DND-41 (cell line): ENCODE data around the gene ZNF593.

ENCODE experiments used
- ATAC-seq: fragments of 200-7000 bp; cut with Tn5 transposase; 3 replicates; pipeline ENCODE4 v1.9.1; 2021; ENCODE audit warnings: low read depth; ENCODE audit not compliant: insufficient read depth
- DNase-seq: peaks from one replicate; pipeline ENCODE4 v3.0.0-alpha.2; 2020
- H2AFZ ChIP-seq: 2 replicates; pipeline ENCODE4 v1.6.0; 2012; ENCODE audit warnings: low read depth, low read length
- H3K27ac ChIP-seq: 2 replicates; pipeline ENCODE4 v1.5.1; 2012; ENCODE audit warnings: low read length, inconsistent platforms
- H3K27me3 ChIP-seq: fragments of 200-600 bp; sonication (generic); 2 replicates; pipeline ENCODE4 v1.6.0; 2012; ENCODE audit warnings: low read length, mild to moderate bottlenecking, inconsistent platforms; ENCODE audit not compliant: insufficient read depth, poor library complexity
- H3K36me3 ChIP-seq: 2 replicates; pipeline ENCODE4 v1.5.1; 2012; ENCODE audit warnings: low read length, inconsistent platforms; ENCODE audit not compliant: insufficient read depth
- H3K4me1 ChIP-seq: 2 replicates; pipeline ENCODE4 v1.5.1; 2012; ENCODE audit warnings: mild to moderate bottlenecking, low read length; ENCODE audit not compliant: insufficient read depth
- H3K4me2 ChIP-seq: 2 replicates; pipeline ENCODE4 v1.6.0; 2012; ENCODE audit warnings: mild to moderate bottlenecking, moderate library complexity, low read length, inconsistent platforms; ENCODE audit not compliant: insufficient read depth
- H3K4me3 ChIP-seq, 2 experiments: fragments of 200-600 bp in 1 of 2; shearing (Covaris generic) in 1 of 2; 2 replicates each; pipeline ENCODE4 v1.5.1; 2012 to 2016; ENCODE audit warnings: inconsistent platforms in 2 of 2, low read length in 2 of 2, mild to moderate bottlenecking in 2 of 2, low read depth in 1 of 2, moderate library complexity in 1 of 2
- H3K79me2 ChIP-seq: 2 replicates; pipeline ENCODE4 v1.6.0; 2012; ENCODE audit warnings: low read length, inconsistent platforms; ENCODE audit not compliant: insufficient read depth
- H3K9ac ChIP-seq: 2 replicates; pipeline ENCODE4 v1.6.0; 2012; ENCODE audit warnings: low read depth, mild to moderate bottlenecking, inconsistent platforms, low read length, moderate library complexity
- H3K9me3 ChIP-seq: 2 replicates; pipeline ENCODE4 v1.5.1; 2012; ENCODE audit warnings: low read length, moderate library complexity, mild to moderate bottlenecking, inconsistent platforms; ENCODE audit not compliant: insufficient read depth, severe bottlenecking
- H4K20me1 ChIP-seq: 2 replicates; pipeline ENCODE4 v1.6.0; 2012; ENCODE audit warnings: low read length; ENCODE audit not compliant: insufficient read depth
- EZH2 ChIP-seq: IDR thresholded peaks from 3 replicates; pipeline ENCODE4 v1.6.1; 2012; ENCODE audit warnings: borderline replicate concordance, low read depth, mild to moderate bottlenecking, moderate library complexity, low read length, inconsistent platforms; ENCODE audit not compliant: severe bottlenecking
- TF ChIP-seq, protein P1 (sequence below): IDR thresholded peaks from 2 replicates; pipeline ENCODE4 v1.5.1; 2012; ENCODE audit warnings: borderline replicate concordance, low read length, moderate library complexity, mild to moderate bottlenecking; ENCODE audit not compliant: poor library complexity, severe bottlenecking; ENCODE audit errors: extremely low read depth

Gene ZNF593

DNA sequence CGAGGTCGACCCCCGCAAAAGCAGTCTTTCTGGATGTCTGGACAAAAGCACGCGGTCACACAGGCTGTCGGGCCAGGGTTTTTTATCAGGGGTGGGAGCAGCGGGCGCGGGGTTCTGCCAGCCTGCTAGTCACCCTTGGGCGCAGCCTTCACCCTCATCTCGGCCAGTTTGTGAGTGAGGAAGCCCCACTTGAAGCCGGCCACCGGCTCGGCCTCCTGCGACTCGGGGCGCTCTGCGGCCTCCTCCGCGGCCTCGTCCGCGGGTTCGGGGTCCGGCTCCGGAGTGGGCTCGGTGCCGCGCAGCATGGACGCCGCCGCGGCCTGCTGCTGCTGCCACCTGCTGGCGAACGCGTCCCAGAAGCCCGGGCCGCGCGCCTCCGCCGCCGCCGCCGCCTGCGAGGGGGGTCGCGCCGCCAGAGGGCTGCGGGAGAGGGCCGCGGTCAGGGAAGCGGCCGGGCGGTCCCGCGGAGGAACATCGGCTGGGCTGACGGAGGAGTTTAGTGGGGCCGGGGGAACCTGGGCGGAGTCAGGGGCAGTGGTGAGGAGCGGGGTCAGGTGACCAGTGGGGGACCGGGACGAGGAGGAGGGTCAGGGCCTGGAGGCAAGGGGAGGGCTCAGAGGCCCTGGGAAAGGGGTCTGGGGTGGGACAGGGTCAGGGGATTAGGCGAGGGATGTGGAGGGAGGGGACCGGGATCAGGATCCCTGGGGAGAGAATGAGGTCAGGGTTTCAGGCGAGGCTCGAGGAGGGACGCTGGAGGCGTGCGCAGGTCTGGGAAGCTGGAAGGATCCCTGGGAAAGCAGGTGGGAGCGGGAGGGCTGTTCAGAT lies 5.5 kb upstream of the ZNF593 start:
- Histone ChIP-seq H3K4me2 (peak overlapping the region; percentile 62), H3K4me1 (peaks cover 7% of the 10 kb centered on the region), H3K27ac (no peak overlapping the region), H3K36me3 (no peaks in the 10 kb centered on the region), H3K27me3 (peaks cover 37% of the 10 kb centered on the region), H2AFZ (peak overlapping the region; percentile 53), H3K79me2 (no peaks in the 10 kb centered on the region), H4K20me1 (no peaks in the 10 kb centered on the region), H3K9ac (peak overlapping the region; percentile 26; the same call in 1 of the 2 replicates), H3K9me3 (no peaks in the 10 kb centered on the region), H3K4me3 (peak overlapping the region in 1 of 2 experiments; percentile 39; a peak in 2 of 4 replicates)
- DNase-seq, result peak; percentile 45
- TF ChIP-seq, protein P1, sequence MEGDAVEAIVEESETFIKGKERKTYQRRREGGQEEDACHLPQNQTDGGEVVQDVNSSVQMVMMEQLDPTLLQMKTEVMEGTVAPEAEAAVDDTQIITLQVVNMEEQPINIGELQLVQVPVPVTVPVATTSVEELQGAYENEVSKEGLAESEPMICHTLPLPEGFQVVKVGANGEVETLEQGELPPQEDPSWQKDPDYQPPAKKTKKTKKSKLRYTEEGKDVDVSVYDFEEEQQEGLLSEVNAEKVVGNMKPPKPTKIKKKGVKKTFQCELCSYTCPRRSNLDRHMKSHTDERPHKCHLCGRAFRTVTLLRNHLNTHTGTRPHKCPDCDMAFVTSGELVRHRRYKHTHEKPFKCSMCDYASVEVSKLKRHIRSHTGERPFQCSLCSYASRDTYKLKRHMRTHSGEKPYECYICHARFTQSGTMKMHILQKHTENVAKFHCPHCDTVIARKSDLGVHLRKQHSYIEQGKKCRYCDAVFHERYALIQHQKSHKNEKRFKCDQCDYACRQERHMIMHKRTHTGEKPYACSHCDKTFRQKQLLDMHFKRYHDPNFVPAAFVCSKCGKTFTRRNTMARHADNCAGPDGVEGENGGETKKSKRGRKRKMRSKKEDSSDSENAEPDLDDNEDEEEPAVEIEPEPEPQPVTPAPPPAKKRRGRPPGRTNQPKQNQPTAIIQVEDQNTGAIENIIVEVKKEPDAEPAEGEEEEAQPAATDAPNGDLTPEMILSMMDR, result peak; percentile 63
- no peak for TF ChIP-seq EZH2
- peak; percentile 86 for ATAC-seq

DNA sequence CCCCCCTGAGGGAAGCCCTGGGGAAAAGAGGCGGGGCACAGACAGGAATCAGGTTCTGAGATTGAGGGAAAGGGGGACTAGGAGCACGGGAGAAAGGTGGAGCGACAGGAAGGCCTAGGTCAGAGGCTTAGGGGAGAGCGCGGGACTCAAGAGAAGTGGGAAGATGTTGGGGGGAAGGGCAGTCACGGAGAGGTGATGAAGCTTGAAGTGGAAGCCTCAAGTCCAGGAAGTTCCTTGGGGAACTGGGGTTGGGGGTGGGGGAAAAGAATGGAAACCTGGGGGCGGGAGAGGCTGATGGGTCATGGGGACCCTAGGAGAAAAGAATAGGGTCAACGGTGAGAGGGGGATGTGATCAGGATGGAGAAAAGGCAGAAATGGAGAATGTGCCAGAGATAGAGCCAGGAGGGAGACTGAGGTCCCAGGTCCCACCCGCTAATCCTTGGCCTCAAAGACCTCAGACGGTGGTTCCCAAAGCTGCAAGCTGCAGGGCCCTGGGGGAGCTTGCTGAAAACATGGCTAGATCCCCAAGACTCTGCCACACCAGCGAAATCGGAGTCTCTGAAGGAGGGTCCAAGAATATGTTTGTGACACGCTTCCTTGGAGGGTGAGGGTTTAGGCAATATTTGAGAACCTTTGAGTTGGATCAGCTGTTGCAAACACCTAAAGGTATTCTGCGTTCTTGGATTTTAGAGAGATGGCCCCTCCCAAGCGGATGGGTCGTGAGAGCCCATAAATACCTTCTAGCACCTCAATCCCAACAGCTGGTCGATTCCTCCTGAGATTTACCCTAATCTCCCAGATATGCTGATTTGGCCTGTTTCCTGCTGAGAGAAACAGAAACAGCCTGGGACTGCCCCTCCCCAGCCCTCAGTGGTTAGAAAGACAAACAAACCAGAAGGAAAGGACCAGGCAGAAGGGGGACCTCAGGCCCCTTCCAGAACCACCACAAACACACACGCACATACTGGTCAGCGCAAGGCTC lies 4.6 kb upstream of the ZNF593 start:
- no peaks in the 10 kb centered on the region for H4K20me1 ChIP-seq
- no peak overlapping the region for H2AFZ ChIP-seq
- no peak overlapping the region for H3K4me3 ChIP-seq
- H3K27ac ChIP-seq, result no peak overlapping the region
- no peak for ATAC-seq
- H3K36me3 ChIP-seq, result no peaks in the 10 kb centered on the region; the same call in 1 of the 2 replicates
- DNase-seq, result no peak
- no peak overlapping the region for H3K9ac ChIP-seq
- H3K9me3 ChIP-seq, result no peaks in the 10 kb centered on the region
- TF ChIP-seq, protein P1, result no peak
- TF ChIP-seq EZH2, result no peak
- no peaks in the 10 kb centered on the region for H3K79me2 ChIP-seq
- H3K27me3 ChIP-seq, result peaks cover 37% of the 10 kb centered on the region
- no peak overlapping the region for H3K4me2 ChIP-seq
- H3K4me1 ChIP-seq, result peaks cover 15% of the 10 kb centered on the region

DNA sequence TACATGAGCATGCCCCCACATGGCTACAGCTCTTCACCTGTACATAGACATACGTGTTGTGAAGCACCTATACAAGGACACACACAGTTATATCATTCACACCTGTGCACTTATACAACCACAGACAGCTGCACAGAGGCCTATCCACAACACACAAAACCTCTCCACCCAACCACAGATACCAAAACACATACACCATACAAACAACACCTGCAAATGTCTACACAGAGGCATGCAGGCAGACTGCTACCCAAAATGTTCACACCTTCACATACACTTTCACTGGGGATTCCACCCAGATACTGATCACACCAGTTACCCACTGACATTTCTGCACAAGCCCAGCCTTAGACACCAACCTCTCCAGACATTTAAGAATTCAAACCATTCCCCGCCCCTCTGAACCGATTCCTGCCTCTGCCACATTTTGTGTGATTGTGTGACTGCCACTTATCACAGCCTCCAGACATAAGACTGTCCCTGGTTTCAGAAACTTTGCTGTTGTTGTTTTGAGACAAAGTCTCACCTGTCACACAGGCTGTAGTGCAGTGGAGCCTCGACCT lies 2.9 kb upstream of the ZNF593 start:
- ATAC-seq (no peak), DNase-seq (no peak)
- no peak overlapping the region for H2AFZ ChIP-seq
- H3K9ac ChIP-seq, result no peak overlapping the region
- peaks cover 28% of the 10 kb centered on the region for H3K27me3 ChIP-seq
- peaks cover 3% of the 10 kb centered on the region; the same call in 1 of the 2 replicates for H3K79me2 ChIP-seq
- H3K36me3 ChIP-seq, result peaks cover 5% of the 10 kb centered on the region
- peaks cover 29% of the 10 kb centered on the region for H3K4me1 ChIP-seq
- no peaks in the 10 kb centered on the region for H4K20me1 ChIP-seq
- H3K4me3 ChIP-seq, result no peak overlapping the region
- H3K9me3 ChIP-seq, result no peaks in the 10 kb centered on the region
- H3K4me2 ChIP-seq, result no peak overlapping the region
- H3K27ac ChIP-seq, result no peak overlapping the region
- TF ChIP-seq, protein P1, result no peak
- TF ChIP-seq EZH2, result no peak
